Stimulated activated CD4-positive, alpha-beta T cell treated with anti-CD3 and anti-CD28 coated beads, Interleukin-4, amount 100 ng/mL, for 1 hour (primary cell): ENCODE measurements around the gene ZDHHC6.
A peak's percentile ranks its signal among the peaks of the same experiment; 100 is the strongest.
"Not testable (repeated sequence)": the region's sequence is repeated elsewhere in the genome, so short reads cannot be mapped to it uniquely, and the experiment has no call there.

Experiments used
- DNase-seq: peaks from one replicate; pipeline ENCODE4 v3.0.0-alpha.2; 2020

The ZDHHC6 gene

GRCh38 chr10:112441520-112441919, 5.2 kb downstream of the ZDHHC6 start:
- no peak for DNase-seq

GRCh38 chr10:112438356-112438755, 8.4 kb downstream of the ZDHHC6 start:
- no peak for DNase-seq

GRCh38 chr10:112434988-112435619, 11.6 kb downstream of the ZDHHC6 start:
- no peak for DNase-seq

- no peak for DNase-seq
Measured at GRCh38 chr10:112433136-112433535, 13.6 kb downstream of the ZDHHC6 start.

GRCh38 chr10:112429654-112430230, 17.0 kb downstream of the ZDHHC6 start:
- no peak for DNase-seq

GRCh38 chr10:112429147-112429546, 17.6 kb downstream of the ZDHHC6 start:
- no peak for DNase-seq

GRCh38 chr10:112426111-112426510, 20.6 kb downstream of the ZDHHC6 start:
- no peak for DNase-seq

GRCh38 chr10:112424651-112425050, 22.1 kb downstream of the ZDHHC6 start:
- DNase-seq = no peak

- DNase-seq = no peak
Measured at GRCh38 chr10:112421731-112422130, 25.0 kb downstream of the ZDHHC6 start.

GRCh38 chr10:112412696-112413095, 34.0 kb downstream of the ZDHHC6 start:
- DNase-seq = no peak

- DNase-seq = no peak
Measured at GRCh38 chr10:112409755-112410154, 37.0 kb downstream of the ZDHHC6 start.

GRCh38 chr10:112409299-112409698, 37.4 kb downstream of the ZDHHC6 start:
- no peak for DNase-seq

GRCh38 chr10:112407696-112408095, 39.0 kb downstream of the ZDHHC6 start:
- DNase-seq = no peak

GRCh38 chr10:112406806-112407205, 39.9 kb downstream of the ZDHHC6 start:
- DNase-seq = not testable (repeated sequence)

GRCh38 chr10:112404617-112405016, 42.1 kb downstream of the ZDHHC6 start:
- no peak for DNase-seq

GRCh38 chr10:112402917-112403316, 43.8 kb downstream of the ZDHHC6 start:
- no peak for DNase-seq

GRCh38 chr10:112397592-112397991, 49.1 kb downstream of the ZDHHC6 start:
- DNase-seq = no peak

- DNase-seq = no peak
Measured at GRCh38 chr10:112395809-112396530, 50.7 kb downstream of the ZDHHC6 start.

GRCh38 chr10:112394475-112394875, 52.2 kb downstream of the ZDHHC6 start:
- no peak for DNase-seq

GRCh38 chr10:112393827-112394226, 52.9 kb downstream of the ZDHHC6 start:
- DNase-seq = no peak

GRCh38 chr10:112393341-112393740, 53.4 kb downstream of the ZDHHC6 start:
- no peak for DNase-seq

- no peak for DNase-seq
Measured at GRCh38 chr10:112390125-112390703, 56.5 kb downstream of the ZDHHC6 start.

- DNase-seq = peak; percentile 48
Measured at GRCh38 chr10:112389271-112389822, 57.4 kb downstream of the ZDHHC6 start.

- no peak for DNase-seq
Measured at GRCh38 chr10:112388548-112388947, 58.2 kb downstream of the ZDHHC6 start.
